Measurements from ENCODE around the gene R3HDML. TPM values are rescaled to one million over a fixed set of nuclear protein-coding genes. Genes with fewer than 3 reads are reported as not detected.

R3HDML gene
- total and polyA plus RNA-seq, 7 donors = not detected

DNA sequence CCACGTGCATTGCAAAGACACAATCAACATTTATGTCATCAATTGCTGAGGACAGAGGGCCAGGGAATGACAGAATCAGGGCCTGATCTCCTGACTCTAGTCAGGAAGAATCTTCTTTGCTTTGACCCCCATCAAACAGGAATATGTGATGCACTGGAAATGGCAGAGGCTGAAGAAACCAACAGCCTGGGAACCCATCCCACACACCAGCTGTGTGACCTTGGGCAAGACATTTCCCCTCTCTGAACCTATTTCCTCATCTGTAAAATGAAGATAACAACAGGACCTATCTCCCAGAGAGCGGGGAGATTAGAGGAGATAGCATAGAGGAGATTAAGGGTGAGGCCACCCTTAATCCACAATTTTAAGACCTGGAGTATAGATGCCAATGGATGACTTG, 20.2 kb downstream of the R3HDML start:
- intact Hi-C loops (cut with DNase I) = no loop called here
- WGBS, 2 donors = 14 to 49% methylated on average over 2 of the region's 2 CpGs
- Histone ChIP-seq H3K4me3 (no peak overlapping the region), H3K4me1 (no peaks in the 10 kb centered on the region), H3K27me3 (peaks cover 0 to 6% (median 0%) of the 10 kb centered on the region in 3 donors), H3K9me3 (no peaks in the 10 kb centered on the region), H3K36me3 (no peaks in the 10 kb centered on the region), H3K27ac (no peak overlapping the region)
- DNase-seq = no peak
- TF ChIP-seq POLR2A (IDR thresholded peaks at IDR 0.05) = no peak
- TF ChIP-seq EP300 (IDR thresholded peaks at IDR 0.05) = no peak
- TF ChIP-seq, protein P1, sequence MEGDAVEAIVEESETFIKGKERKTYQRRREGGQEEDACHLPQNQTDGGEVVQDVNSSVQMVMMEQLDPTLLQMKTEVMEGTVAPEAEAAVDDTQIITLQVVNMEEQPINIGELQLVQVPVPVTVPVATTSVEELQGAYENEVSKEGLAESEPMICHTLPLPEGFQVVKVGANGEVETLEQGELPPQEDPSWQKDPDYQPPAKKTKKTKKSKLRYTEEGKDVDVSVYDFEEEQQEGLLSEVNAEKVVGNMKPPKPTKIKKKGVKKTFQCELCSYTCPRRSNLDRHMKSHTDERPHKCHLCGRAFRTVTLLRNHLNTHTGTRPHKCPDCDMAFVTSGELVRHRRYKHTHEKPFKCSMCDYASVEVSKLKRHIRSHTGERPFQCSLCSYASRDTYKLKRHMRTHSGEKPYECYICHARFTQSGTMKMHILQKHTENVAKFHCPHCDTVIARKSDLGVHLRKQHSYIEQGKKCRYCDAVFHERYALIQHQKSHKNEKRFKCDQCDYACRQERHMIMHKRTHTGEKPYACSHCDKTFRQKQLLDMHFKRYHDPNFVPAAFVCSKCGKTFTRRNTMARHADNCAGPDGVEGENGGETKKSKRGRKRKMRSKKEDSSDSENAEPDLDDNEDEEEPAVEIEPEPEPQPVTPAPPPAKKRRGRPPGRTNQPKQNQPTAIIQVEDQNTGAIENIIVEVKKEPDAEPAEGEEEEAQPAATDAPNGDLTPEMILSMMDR (IDR thresholded peaks at IDR 0.05) = no peak
- no peak for TF ChIP-seq POLR2AphosphoS5 (IDR thresholded peaks at IDR 0.05)

DNA sequence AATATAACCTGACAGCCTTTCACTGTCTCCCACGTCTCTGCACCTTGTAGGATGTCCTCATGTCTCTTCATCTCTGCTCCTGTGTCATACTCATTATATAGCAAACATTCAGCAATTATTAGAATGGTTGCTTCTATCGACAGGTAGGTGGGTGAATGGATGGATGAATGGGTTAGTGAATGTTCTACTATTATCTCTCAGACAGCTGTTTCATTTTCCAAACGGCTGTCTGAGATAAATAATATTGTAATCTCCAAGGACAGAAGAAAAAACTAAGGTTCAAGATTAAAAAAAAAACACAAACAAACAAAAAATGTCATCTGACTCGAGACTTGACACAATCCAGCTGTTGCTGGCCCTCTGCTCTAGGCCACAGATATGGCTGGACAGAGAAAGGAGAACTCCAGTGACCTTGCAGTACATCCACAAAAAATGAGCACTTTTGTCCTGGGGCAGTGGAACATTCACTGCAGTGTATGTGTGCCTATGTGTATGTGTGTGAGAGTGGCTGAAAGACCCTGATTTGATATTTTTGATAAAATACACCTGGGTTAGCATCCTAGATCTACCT, 20.8 kb downstream of the R3HDML start:
- DNase-seq = no peak
- Histone ChIP-seq H3K27me3 (peaks cover 0 to 6% (median 0%) of the 10 kb centered on the region in 3 donors), H3K36me3 (no peaks in the 10 kb centered on the region), H3K27ac (no peak overlapping the region), H3K4me1 (no peaks in the 10 kb centered on the region), H3K9me3 (no peaks in the 10 kb centered on the region), H3K4me3 (no peak overlapping the region)
- WGBS, 2 donors = 9 to 49% methylated on average over 4 of the region's 4 CpGs
- TF ChIP-seq, protein P1 (IDR thresholded peaks at IDR 0.05) = no peak
- TF ChIP-seq POLR2AphosphoS5 (IDR thresholded peaks at IDR 0.05) (peak in 2 of 4 donors; percentile 15 to 36), POLR2A (IDR thresholded peaks at IDR 0.05) (no peak), EP300 (IDR thresholded peaks at IDR 0.05) (no peak)
- intact Hi-C loops (cut with DNase I) = no loop called here

DNA sequence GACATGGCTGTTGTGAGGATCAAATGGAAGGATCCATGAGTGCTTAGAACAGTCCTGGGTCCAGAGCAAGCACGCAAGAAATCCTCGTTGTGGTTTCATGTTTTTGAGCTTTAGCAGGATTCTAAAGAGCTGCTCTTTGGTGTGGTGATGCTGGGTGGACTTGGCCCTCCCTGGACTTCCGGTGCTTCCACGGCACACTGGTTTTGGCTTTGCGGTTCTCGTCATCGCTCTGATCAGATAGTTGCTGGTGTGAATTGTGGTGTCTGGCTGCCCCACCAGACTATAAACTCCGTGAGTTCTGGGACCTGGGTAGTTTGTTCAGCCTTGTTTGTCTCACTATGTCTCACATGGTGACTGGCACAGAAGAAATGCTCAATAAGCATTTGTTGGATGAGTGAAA, 21.9 kb downstream of the R3HDML start:
- TF ChIP-seq POLR2AphosphoS5 (IDR thresholded peaks at IDR 0.05) (no peak), EP300 (IDR thresholded peaks at IDR 0.05) (no peak), POLR2A (IDR thresholded peaks at IDR 0.05) (no peak)
- TF ChIP-seq, protein P1 (IDR thresholded peaks at IDR 0.05) = no peak
- 18 to 75% methylated on average over 8 of the region's 8 CpGs for WGBS, 2 donors
- Histone ChIP-seq H3K9me3 (no peaks in the 10 kb centered on the region), H3K4me1 (no peaks in the 10 kb centered on the region), H3K27ac (no peak overlapping the region), H3K36me3 (no peaks in the 10 kb centered on the region), H3K4me3 (no peak overlapping the region), H3K27me3 (peaks cover 0 to 6% (median 0%) of the 10 kb centered on the region in 3 donors)
- intact Hi-C loops (cut with DNase I) = no loop called here
- no peak for DNase-seq

DNA sequence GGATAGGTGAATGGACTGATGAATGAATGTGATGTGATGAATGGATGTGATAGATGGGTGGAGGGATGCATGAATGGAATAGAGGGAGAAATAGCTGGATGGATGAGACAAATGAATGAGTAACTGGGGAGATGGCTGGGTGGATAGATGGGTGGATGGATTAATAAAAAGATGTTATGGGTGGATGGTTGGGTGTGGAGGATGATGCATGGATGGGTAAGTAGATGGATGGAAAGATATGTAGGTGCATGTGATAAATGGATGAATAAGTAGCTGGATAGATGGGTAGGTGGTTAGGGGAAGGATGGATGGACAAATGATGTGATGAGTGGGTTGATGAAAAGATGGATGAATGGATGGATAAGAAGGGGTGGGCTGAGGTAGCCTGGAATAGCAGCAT, 23.4 kb downstream of the R3HDML start:
- Histone ChIP-seq H3K27me3 (peaks cover 0 to 6% (median 0%) of the 10 kb centered on the region in 3 donors), H3K4me3 (no peak overlapping the region), H3K9me3 (no peaks in the 10 kb centered on the region), H3K27ac (no peak overlapping the region), H3K36me3 (no peaks in the 10 kb centered on the region), H3K4me1 (no peaks in the 10 kb centered on the region)
- DNase-seq = no peak
- TF ChIP-seq, protein P1 (IDR thresholded peaks at IDR 0.05) = no peak
- TF ChIP-seq POLR2AphosphoS5 (IDR thresholded peaks at IDR 0.05) = no peak
- no peak for TF ChIP-seq POLR2A (IDR thresholded peaks at IDR 0.05)
- TF ChIP-seq EP300 (IDR thresholded peaks at IDR 0.05) = no peak
- intact Hi-C loops (cut with DNase I) = no loop called here

DNA sequence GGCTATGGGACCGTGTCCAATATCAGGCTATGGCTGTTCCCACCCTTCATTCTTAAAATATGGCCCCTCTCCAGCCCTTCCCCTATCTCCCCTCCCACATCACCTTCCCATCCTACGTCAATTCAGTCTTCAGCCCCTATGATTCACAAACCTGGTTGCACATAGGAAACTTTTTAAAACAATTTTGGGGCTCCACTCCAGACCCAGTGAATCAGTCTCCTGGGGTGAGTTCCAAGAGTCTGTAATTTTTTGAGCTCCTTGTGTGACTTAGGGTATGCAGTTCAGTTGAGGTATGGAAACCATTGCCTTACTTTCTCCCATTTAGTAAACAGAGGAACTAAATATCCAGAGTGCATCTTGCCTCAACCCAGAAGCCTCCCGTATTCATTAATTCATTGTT, 24.2 kb downstream of the R3HDML start:
- 51 to 90% methylated on average over 3 of the region's 3 CpGs for WGBS, 2 donors
- Histone ChIP-seq H3K4me3 (no peak overlapping the region), H3K36me3 (no peaks in the 10 kb centered on the region), H3K27ac (no peak overlapping the region), H3K9me3 (no peaks in the 10 kb centered on the region), H3K27me3 (no peaks in the 10 kb centered on the region), H3K4me1 (no peaks in the 10 kb centered on the region)
- TF ChIP-seq, protein P1 (IDR thresholded peaks at IDR 0.05) = no peak
- TF ChIP-seq POLR2AphosphoS5 (IDR thresholded peaks at IDR 0.05) (no peak), POLR2A (IDR thresholded peaks at IDR 0.05) (no peak), EP300 (IDR thresholded peaks at IDR 0.05) (no peak)
- intact Hi-C loops (cut with DNase I) = no loop called here
- no peak for DNase-seq
